WTC11 (cell line): Measurements from ENCODE around the gene METTL15. TPM values are rescaled to one million over a fixed set of nuclear protein-coding genes. Genes with fewer than 3 reads are reported as not detected.

ENCODE experiments used
- ATAC-seq: fragments of 200-7000 bp; cut with Tn5 transposase; 2 replicates; pipeline ENCODE4 v1.10.0; 2021; ENCODE audit warnings: mild to moderate bottlenecking, moderate library complexity
- CTCF ChIA-PET: fragments of 300-600 bp; sonication (Branson Sonifier 250); formaldehyde crosslinking; loops from one replicate; lab custom pipeline; 2021; ENCODE audit warnings: antibody characterized with exemption; lab: Charles Lee
- POLR2A ChIA-PET: fragments of 350-600 bp; sonication (Branson Sonifier 250); formaldehyde crosslinking; loops from one replicate; lab custom pipeline; 2021; ENCODE audit warnings: antibody characterized with exemption; lab: Charles Lee
- DNase-seq: peaks from one replicate; pipeline ENCODE4 v3.0.0; 2021; ENCODE audit warnings: low spot score
- H3K27ac Mint-ChIP-seq: 2 replicates; pipeline ENCODE4 v1.8.0; 2021; ENCODE audit warnings: mixed read lengths
- H3K27me3 Mint-ChIP-seq: 2 replicates; pipeline ENCODE4 v1.8.0; 2021; ENCODE audit warnings: low read depth, mild to moderate bottlenecking, moderate library complexity, mixed read lengths
- H3K36me3 Mint-ChIP-seq: 2 replicates; pipeline ENCODE4 v1.8.0; 2021; ENCODE audit warnings: mixed read lengths
- H3K4me1 Mint-ChIP-seq: 2 replicates; pipeline ENCODE4 v1.8.0; 2022; ENCODE audit warnings: mixed read lengths
- H3K4me3 Mint-ChIP-seq: 2 replicates; pipeline ENCODE4 v1.8.0; 2021; ENCODE audit warnings: mild to moderate bottlenecking, moderate library complexity, mixed read lengths
- H3K9me3 Mint-ChIP-seq: 2 replicates; pipeline ENCODE4 v1.8.0; 2021; ENCODE audit warnings: mixed read lengths
- ARID4B ChIP-seq: sonication (generic); formaldehyde crosslinking; IDR thresholded peaks from 2 replicates; pipeline ENCODE4 v1.8.0; 2023; ENCODE audit warnings: missing genetic modification reagents, mild to moderate bottlenecking, borderline replicate concordance
- ATF2 ChIP-seq: sonication (generic); formaldehyde crosslinking; IDR thresholded peaks from 2 replicates; pipeline ENCODE4 v1.8.1; 2022; ENCODE audit warnings: low read depth, missing genetic modification reagents, borderline replicate concordance
- ERG ChIP-seq: fragments of 250-450 bp; sonication (Bioruptor Pico); IDR thresholded peaks from 2 replicates; pipeline ENCODE4 v1.8.0; 2021; ENCODE audit warnings: mild to moderate bottlenecking
- ESRRA ChIP-seq: sonication (generic); formaldehyde crosslinking; IDR thresholded peaks from 2 replicates; pipeline ENCODE4 v1.8.1; 2022; ENCODE audit warnings: mild to moderate bottlenecking, missing genetic modification reagents, borderline replicate concordance
- GRHL2 ChIP-seq: fragments of 250-450 bp; sonication (Bioruptor Pico); IDR thresholded peaks from 2 replicates; pipeline ENCODE4 v1.8.0; 2022; ENCODE audit warnings: mild to moderate bottlenecking, moderate library complexity; ENCODE audit not compliant: insufficient replicate concordance, severe bottlenecking
- HMGXB4 ChIP-seq: sonication (generic); formaldehyde crosslinking; IDR thresholded peaks from 2 replicates; pipeline ENCODE4 v1.8.1; 2023; ENCODE audit warnings: mild to moderate bottlenecking, moderate library complexity, missing genetic modification reagents
- MAX ChIP-seq: sonication (generic); formaldehyde crosslinking; IDR thresholded peaks from 2 replicates; pipeline ENCODE4 v1.8.0; 2022; ENCODE audit warnings: mild to moderate bottlenecking, missing genetic modification reagents
- NFATC4 ChIP-seq: fragments of 250-450 bp; sonication (Bioruptor Pico); IDR thresholded peaks from 2 replicates; pipeline ENCODE4 v1.9.0; 2021; ENCODE audit warnings: mild to moderate bottlenecking
- RELA ChIP-seq: sonication (generic); formaldehyde crosslinking; IDR thresholded peaks from 2 replicates; pipeline ENCODE4 v1.8.1; 2022; ENCODE audit warnings: missing genetic modification reagents, mild to moderate bottlenecking, borderline replicate concordance
- RORB ChIP-seq: fragments of 250-450 bp; sonication (Bioruptor Pico); IDR thresholded peaks from 2 replicates; pipeline ENCODE4 v1.9.0; 2021; ENCODE audit warnings: mild to moderate bottlenecking
- SMAD3 ChIP-seq: sonication (generic); formaldehyde crosslinking; IDR thresholded peaks from 2 replicates; pipeline ENCODE4 v1.8.0; 2022; ENCODE audit warnings: missing genetic modification reagents, mild to moderate bottlenecking, borderline replicate concordance
- STAT6 ChIP-seq: sonication (generic); formaldehyde crosslinking; conservative IDR thresholded peaks from 2 replicates; pipeline ENCODE4 v1.8.1; 2023; ENCODE audit warnings: mild to moderate bottlenecking, low read depth, missing genetic modification reagents, moderate library complexity
- TEAD4 ChIP-seq: sonication (generic); formaldehyde crosslinking; IDR thresholded peaks from 2 replicates; pipeline ENCODE4 v1.8.0; 2022; ENCODE audit warnings: mild to moderate bottlenecking, missing genetic modification reagents
- USF2 ChIP-seq: sonication (generic); formaldehyde crosslinking; IDR thresholded peaks from 2 replicates; pipeline ENCODE4 v1.8.1; 2023; ENCODE audit warnings: mild to moderate bottlenecking, missing genetic modification reagents, moderate library complexity
- ZNF263 ChIP-seq: sonication (generic); formaldehyde crosslinking; IDR thresholded peaks from 2 replicates; pipeline ENCODE4 v1.8.1; 2022; ENCODE audit warnings: low read depth, mild to moderate bottlenecking, moderate library complexity, missing genetic modification reagents
- ZNF416 ChIP-seq: fragments of 250-450 bp; sonication (Bioruptor Pico); IDR thresholded peaks from 2 replicates; pipeline ENCODE4 v1.9.0; 2021; ENCODE audit warnings: mild to moderate bottlenecking, inconsistent platforms
- ZNF423 ChIP-seq: fragments of 250-450 bp; sonication (Bioruptor Pico); IDR thresholded peaks from 2 replicates; pipeline ENCODE4 v2.1.2; 2022; ENCODE audit warnings: mild to moderate bottlenecking, moderate library complexity
- total RNA-seq: library from RNA; stranded (reverse); gene quantifications from 3 replicates; pipeline ENCODE4 v1.2.3, GENCODE V29; 2021

Gene METTL15
- total RNA-seq, 1 experiment from 2014 or later, result 13.2 TPM

- ATAC-seq (no peak), DNase-seq (no peak)
- no peak overlapping the region for H3K4me3 Mint-ChIP-seq
- H3K4me1 Mint-ChIP-seq, result no peaks in the 10 kb centered on the region
- CTCF ChIA-PET, result no interaction called here
- H3K9me3 Mint-ChIP-seq, result no peaks in the 10 kb centered on the region
- TF ChIP-seq ARID4B (CRISPR knock-in tag), result no peak
- TF ChIP-seq RORB (CRISPR knock-in tag), result no peak
- no peak for TF ChIP-seq ZNF263
- no peak for TF ChIP-seq ZNF423 (CRISPR knock-in tag)
- no peak for TF ChIP-seq ERG
- no peak for TF ChIP-seq ATF2 (CRISPR knock-in tag)
- TF ChIP-seq TEAD4, result no peak
- no peak for TF ChIP-seq ESRRA (CRISPR knock-in tag)
- no peak for TF ChIP-seq MAX (CRISPR knock-in tag)
- no peak for TF ChIP-seq SMAD3
- no peak for TF ChIP-seq USF2
- no peak overlapping the region for H3K27ac Mint-ChIP-seq
- POLR2A ChIA-PET, result interaction anchor here (0.7 kb wide), 1 partner anchor 10 kb away, joined by 3 read pairs; the partner anchor contains the start of gene METTL15
- no peaks in the 10 kb centered on the region for H3K27me3 Mint-ChIP-seq
- peaks cover 5% of the 10 kb centered on the region for H3K36me3 Mint-ChIP-seq
Observed at GRCh38 chr11:28098257-28098656, 9.9 kb upstream of the METTL15 start.

GRCh38 chr11:28099715-28100114 is 8.5 kb upstream of the METTL15 start:
- DNase-seq, result no peak
- ATAC-seq, result no peak
- H3K27ac Mint-ChIP-seq, result no peak overlapping the region
- peaks cover 5% of the 10 kb centered on the region for H3K36me3 Mint-ChIP-seq
- H3K4me3 Mint-ChIP-seq, result no peak overlapping the region
- H3K4me1 Mint-ChIP-seq, result no peaks in the 10 kb centered on the region
- TF ChIP-seq ZNF416 (CRISPR knock-in tag) (no peak), GRHL2 (CRISPR knock-in tag) (no peak), RELA (CRISPR knock-in tag) (no peak), HMGXB4 (CRISPR knock-in tag) (no peak), NFATC4 (CRISPR knock-in tag) (no peak), STAT6 (CRISPR knock-in tag) (no peak)
- TF ChIP-seq, all 79 proteins: peak for 0
- CTCF ChIA-PET, result no interaction called here
- POLR2A ChIA-PET, result no interaction called here
- H3K27me3 Mint-ChIP-seq, result no peaks in the 10 kb centered on the region
- no peaks in the 10 kb centered on the region for H3K9me3 Mint-ChIP-seq
